PC-9 (cell line): ENCODE results near the gene KLHL30.

Experiments used
- EZH2 ChIP-seq: fragments of 200-600 bp; sonication (generic); IDR thresholded peaks from 2 replicates; pipeline ENCODE4 v1.8.0; 2017; ENCODE audit warnings: antibody characterized with exemption, low read depth
- TF ChIP-seq, protein P1 (sequence below): fragments of 200-600 bp; sonication (generic); conservative IDR thresholded peaks from 2 replicates; pipeline ENCODE4 v1.6.1; 2017; ENCODE audit warnings: mixed run types, antibody characterized with exemption, mild to moderate bottlenecking, moderate library complexity

GRCh38 chr2:238128061-238128440 is 10.4 kb upstream of the KLHL30 start:
- TF ChIP-seq, protein P1, sequence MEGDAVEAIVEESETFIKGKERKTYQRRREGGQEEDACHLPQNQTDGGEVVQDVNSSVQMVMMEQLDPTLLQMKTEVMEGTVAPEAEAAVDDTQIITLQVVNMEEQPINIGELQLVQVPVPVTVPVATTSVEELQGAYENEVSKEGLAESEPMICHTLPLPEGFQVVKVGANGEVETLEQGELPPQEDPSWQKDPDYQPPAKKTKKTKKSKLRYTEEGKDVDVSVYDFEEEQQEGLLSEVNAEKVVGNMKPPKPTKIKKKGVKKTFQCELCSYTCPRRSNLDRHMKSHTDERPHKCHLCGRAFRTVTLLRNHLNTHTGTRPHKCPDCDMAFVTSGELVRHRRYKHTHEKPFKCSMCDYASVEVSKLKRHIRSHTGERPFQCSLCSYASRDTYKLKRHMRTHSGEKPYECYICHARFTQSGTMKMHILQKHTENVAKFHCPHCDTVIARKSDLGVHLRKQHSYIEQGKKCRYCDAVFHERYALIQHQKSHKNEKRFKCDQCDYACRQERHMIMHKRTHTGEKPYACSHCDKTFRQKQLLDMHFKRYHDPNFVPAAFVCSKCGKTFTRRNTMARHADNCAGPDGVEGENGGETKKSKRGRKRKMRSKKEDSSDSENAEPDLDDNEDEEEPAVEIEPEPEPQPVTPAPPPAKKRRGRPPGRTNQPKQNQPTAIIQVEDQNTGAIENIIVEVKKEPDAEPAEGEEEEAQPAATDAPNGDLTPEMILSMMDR: no peak
- no peak for TF ChIP-seq EZH2
